HL-60 (cell line): Measurements from ENCODE around the gene DHX35.
"Not testable (repeated sequence)": the region's sequence is repeated elsewhere in the genome, so short reads cannot be mapped to it uniquely, and the experiment has no call there.

Experiments
- CTCF ChIP-seq: IDR thresholded peaks from one replicate; pipeline ENCODE4 v1.5.1; 2011; ENCODE audit warnings: low read length, control low read depth, inconsistent platforms; ENCODE audit not compliant: insufficient read depth
- POLR2AphosphoS5 ChIP-seq: IDR thresholded peaks from 2 replicates; pipeline ENCODE4 v1.6.1; 2012; ENCODE audit warnings: low read depth
- REST ChIP-seq: IDR thresholded peaks from 2 replicates; pipeline ENCODE4 v1.6.1; 2012; ENCODE audit warnings: low read depth; ENCODE audit not compliant: insufficient replicate concordance
- SPI1 ChIP-seq: IDR thresholded peaks from 2 replicates; pipeline ENCODE4 v1.6.1; 2012; ENCODE audit warnings: low read depth, mild to moderate bottlenecking, borderline replicate concordance

GRCh38 chr20:38996866-38997265 lies 34.7 kb downstream of the DHX35 start:
- not testable (repeated sequence) for TF ChIP-seq CTCF, POLR2AphosphoS5, REST, SPI1
